Breast epithelium (tissue), 3 donors: ENCODE measurements around the gene USP12.

Source experiments
- CTCF ChIP-seq, 3 donors: fragments of 450-650 bp; IDR thresholded peaks; one replicate each; pipeline ENCODE4 v1.5.1; 2016 to 2017; ENCODE audit warnings: antibody characterized with exemption in 3 of 3, mild to moderate bottlenecking in 3 of 3, moderate library complexity in 3 of 3
- POLR2A ChIP-seq: fragments of 450-650 bp; IDR thresholded peaks from one replicate; pipeline ENCODE4 v1.6.1; 2016; ENCODE audit warnings: antibody characterized with exemption, mild to moderate bottlenecking, moderate library complexity

DNA sequence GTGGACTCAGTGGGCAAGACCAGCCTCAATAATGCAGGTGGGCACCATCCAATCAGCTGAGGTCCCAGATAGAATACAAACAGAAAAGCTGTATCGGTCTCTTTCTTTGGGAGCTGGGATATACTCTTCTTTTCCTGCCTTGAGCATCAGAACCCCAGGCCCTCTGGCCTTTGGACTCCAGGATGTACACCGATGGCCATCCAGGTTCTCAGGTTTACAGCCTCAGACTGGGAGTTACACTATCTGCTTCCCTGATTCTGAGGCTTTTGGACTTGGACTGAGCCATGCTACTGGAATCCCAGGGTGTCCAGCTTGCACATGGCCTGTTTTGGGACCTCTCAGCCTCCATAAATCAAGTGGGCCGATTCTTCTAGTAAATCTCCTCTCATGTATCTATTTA is 27.6 kb upstream of the USP12 start:
- TF ChIP-seq CTCF (IDR thresholded peaks at IDR 0.05) (no peak), POLR2A (no peak)
